Hematopoietic multipotent progenitor cell treated with erythropoietin and hydrocortisone succinate and interleukin-3 and kit ligand, for 6 days (in vitro differentiated cells): ENCODE data around the gene CHAC2.
"Not testable (repeated sequence)": the region's sequence is repeated elsewhere in the genome, so short reads cannot be mapped to it uniquely, and the experiment has no call there.

ENCODE experiments used
- DNase-seq: peaks from one replicate; pipeline ENCODE4 v3.0.0-alpha.2; 2015

Gene CHAC2

DNA sequence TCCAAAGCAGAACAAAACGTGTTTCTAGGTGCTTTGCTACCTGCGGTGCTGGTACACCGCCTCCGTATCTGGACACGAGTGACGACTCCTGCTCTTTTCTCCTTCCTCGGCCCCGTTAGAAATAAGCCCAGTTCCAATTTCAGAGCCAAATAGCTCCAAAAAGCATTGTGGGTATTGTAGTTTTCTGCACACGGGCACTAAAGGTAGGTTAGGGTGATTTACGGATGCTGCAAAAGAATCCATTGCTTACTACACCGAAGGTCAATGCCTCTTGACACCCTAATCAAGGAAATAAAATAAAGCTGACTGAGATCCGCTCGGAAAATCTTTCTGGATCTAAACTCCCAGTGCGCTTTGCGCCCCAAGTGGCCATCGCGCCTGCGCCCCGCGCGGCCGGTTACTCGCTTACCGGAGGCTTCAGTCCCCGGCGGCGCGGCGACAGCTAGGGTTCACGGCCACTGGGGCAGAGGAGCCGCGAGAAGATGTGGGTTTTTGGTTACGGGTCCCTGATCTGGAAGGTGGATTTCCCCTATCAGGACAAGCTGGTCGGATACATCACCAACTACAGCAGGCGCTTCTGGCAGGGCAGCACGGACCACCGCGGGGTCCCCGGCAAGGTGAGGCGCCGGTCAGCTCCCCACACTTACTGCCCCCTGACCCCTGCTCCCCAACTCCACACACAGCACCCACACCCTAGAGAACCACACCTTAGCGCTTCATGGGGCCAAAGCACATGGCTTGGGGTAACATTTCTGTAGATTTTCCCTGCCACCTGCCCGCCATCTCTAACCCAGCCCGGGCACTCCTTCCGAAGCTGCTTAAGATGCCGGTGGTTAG lies at the start of gene CHAC2:
TSS of gene CHAC2 (plus strand) at position 400 of the 837 bp plus-strand sequence. CDS start at position 483, 83 bp downstream.
- DNase-seq = peak; percentile 94

DNA sequence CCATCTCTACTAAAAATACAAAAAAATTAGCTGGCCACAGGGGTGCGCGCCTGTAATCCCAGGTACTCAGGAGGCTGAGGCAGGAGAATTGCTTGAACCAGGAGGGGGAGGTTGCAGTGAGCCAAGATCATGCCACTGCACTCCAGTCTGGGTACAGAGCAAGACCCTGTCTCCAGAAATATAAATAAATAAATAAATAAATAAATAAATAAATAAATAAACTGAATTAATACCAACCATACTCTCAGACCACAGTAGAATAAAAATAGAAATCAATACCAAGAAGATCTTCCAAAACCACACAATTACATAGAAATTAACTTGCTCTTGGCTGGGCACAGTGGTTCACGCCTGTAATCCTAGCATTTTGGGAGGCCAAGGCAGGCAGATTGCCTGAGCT lies 46.7 kb upstream of the CHAC2 start:
- DNase-seq = not testable (repeated sequence)

DNA sequence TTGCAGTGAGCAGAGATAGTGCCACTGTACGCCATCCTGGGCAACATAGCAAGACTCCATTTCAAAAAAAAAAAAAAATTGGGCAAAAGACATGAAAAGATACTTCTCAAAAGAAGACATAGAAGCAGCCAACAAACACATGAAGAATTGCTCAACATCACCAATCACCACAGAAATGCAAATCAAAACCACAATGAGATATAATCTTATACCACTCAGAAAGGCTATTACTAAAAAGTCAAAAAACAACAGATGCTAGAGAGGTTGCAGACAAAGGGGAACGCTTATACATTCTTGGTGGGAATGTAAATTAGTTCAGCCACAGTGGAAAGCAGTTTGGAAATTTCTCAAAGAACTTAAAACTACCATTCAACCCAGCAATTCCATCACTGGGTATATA lies 43.1 kb upstream of the CHAC2 start:
- peak; percentile 45 for DNase-seq

DNA sequence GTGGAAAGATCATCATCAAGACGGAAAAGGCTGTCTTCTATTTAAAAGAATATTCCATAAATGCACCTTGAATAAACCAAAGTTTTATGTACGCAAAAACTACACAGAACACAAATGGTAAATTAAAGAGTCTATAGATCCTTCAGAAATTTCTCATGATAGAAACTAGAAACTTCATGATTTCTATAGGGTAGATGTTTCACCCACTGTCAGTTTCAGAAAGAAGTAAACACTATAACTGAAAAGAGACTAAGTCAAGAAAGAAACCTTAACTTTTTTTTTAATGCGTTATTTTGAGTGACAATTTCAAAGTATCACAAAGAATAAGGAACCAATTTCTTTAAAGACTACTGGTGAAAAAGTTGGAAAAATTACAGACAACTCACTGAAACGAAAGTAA lies 41.9 kb upstream of the CHAC2 start:
- no peak for DNase-seq

DNA sequence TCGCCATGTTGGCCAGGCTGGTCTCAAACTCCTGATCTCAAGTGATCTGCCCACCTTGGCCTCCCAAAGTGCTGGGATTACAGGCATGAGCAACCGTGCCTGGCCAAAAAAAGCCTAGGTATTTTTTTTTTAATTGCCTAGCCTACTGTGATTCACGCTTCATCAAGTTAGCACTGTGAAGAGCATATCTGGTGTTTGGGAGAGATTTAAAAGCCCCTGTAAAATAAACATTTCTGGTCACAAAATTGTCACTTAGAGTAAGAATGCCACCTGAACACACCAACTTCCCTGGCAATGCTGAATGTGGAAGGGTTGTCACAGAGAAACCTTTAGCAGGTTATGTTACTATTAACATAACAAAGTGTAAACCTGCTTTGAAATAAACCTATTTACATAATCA lies 39.7 kb upstream of the CHAC2 start:
- DNase-seq = no peak

DNA sequence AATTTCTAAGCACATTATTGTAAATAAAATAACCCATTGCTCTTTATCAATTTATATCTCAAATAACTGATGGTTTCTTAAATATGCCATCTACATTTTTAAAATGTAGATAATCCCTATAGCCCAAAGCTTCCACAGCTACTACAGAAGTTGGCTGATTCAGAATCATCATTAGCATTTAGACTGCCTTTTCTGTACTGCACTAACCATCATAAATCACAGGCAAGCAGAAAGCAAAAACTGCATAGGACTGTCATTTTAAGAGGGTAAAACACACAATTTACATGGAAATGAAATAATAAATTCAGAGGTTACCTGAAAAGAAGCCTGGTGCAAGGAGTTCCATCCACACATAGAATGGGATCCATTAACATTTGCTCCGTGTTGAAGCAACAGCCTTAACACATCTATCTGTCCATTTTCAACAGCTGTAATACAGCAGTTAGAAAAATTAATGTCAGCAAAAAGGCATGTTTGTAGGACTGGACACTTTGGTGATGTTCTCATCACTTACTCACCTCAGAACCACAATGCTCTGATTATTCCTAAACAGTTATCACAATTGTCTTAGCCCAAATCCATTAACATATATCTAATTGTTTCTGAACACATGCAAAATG lies 38.4 kb upstream of the CHAC2 start:
- DNase-seq = no peak

DNA sequence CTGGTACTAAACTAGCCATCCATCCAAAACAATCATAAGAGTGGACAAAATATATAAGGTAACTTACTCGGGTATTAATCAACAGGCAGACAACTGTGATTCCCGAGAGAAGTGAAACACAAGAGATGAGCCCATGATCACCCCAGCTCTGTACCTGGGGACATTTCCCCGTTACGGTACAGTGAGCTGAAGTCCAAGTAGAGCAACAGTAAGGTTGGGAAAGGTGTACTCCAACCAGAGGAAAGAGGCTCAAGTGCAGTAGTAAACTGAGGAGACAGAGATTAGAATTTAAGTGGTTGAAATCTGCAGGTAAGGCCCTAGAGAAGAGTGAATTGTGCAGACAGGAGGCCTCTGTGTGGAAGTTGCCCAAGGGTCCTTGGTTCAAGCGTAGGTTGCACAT lies 30.5 kb upstream of the CHAC2 start:
- DNase-seq = no peak

DNA sequence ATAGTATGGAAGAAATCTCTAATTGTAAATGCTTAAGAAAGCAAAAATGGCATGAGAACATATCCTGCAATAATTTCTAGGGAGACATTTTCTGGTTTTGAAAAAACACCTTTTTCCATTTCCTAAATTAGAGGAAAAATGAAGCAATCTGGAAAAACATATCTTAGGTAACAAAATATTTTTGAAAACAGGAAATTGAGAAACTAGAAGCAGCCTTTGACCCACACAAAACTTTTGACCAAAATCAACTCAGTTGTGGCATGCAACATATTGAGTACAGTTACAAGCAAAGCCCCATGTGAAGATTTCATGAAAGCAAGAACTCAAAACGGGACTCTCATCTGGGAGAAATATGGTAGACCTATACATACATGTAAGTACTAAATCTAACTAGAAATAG lies 28.6 kb upstream of the CHAC2 start:
- no peak for DNase-seq

DNA sequence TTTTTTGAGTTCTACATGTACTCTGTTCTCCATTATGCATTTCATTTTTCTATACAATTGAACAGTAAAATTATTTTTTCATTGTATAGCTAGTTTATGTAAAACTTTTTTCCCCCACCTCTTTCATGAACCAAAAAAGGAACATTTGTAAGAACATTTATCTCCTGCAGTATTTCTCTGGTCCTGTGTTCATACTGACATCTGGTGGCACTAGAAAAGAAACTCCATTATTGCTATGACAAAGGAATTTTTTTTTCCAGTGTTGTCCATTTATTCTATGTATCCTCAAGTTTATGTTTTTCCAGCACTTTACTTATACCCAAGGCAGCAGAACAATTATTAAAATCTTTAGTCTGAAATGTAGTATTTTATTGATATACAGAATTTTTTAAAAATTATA lies 27.4 kb upstream of the CHAC2 start:
- peak; percentile 54 for DNase-seq

DNA sequence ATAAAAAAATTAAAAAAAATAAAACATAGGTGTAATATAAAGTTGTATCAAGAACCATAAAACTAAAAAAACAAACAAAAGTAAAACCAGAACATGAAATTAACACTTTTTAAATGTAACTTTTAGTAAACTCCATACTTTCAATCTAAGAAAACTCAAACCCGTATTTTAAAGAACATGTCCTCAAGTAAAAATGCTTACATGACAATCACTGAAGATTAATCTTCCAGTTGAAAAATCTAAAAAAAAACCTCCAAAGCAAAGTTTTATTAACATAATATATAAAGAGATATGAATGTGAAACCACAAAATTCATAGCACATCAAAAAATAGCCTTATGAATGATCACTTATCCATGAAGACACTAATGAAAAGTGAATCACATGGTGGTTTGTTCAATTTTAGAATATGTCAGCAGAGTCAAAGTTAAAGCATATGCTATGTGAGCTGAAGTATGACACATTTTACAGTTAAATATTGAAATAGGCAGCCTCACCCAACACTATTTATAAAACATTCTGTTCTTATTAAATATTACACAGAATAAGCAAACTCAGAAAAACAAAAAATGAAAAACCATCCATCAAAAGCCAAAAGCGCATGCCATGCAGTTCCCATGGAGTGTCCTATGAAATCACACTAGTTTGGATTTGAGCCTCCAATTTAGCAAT lies 23.1 kb upstream of the CHAC2 start:
- DNase-seq = no peak

DNA sequence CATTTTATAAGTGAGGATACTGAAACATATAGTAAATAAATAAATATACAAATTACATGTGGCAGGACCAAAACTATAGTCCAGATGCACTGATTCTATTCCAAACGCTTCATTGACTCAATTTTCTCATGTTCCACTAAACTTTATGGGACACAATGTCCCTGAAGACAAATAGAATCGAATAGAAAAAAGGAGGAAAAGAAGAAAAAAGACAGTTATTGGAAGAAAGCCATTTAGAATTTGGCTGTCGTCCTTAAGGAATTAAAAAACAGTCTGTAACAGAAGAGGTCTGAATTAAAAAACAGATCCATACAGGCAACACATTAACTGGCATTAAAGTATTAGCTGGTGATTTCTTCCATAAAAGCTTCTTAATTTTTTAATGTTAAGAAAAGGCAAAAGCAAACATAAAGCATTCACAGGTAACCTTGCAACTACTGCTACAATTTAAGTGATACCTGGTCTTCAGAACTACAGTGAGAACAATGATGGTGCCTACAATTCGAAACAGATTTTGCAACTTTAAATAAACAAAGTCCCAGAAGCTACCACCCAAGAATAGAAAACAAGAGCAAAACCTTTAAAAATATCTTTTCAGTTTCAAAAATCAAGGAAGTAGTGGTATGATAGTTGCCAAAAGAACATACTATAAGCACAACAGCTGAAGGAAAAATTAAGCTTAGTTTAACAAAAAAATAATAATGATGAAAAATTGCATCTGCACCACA lies 17.4 kb upstream of the CHAC2 start:
- DNase-seq = no peak

DNA sequence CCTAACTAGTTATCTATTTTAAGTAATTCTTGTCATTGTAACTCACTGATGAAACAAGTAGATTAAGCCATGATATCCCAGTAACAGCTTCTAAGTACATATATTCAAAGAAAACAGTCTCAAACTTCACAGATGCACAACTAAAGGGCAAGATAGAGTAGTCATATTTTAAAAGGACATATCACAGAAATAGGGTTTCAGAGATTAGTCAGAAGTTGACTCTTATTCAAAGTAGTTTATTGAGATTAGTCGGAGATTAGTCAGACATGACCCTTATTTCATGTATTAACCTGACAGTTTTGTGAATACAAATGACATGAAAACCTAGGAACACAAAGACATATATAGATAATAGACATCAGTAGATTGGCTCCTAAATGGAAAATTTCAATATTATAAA lies 15.9 kb upstream of the CHAC2 start:
- no peak for DNase-seq

DNA sequence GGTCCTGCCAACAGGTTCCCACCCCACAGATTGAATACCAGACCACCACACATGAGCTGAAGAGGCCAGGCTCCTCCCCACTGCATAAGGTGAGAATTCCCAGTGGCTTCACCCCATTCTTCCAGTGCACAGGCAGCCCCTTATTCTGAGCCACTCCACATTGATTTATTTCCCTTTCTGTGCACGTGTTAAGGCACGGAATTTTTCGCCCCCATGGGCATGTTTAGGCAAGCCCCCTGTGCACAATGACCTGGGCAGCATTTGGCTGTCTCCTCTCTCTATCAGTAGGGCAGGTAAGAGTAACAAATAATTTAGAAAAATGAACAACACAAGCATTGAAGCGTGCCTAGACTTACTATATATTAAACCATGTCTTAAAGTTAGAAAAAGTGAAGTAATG lies 15.2 kb upstream of the CHAC2 start:
- DNase-seq = no peak

DNA sequence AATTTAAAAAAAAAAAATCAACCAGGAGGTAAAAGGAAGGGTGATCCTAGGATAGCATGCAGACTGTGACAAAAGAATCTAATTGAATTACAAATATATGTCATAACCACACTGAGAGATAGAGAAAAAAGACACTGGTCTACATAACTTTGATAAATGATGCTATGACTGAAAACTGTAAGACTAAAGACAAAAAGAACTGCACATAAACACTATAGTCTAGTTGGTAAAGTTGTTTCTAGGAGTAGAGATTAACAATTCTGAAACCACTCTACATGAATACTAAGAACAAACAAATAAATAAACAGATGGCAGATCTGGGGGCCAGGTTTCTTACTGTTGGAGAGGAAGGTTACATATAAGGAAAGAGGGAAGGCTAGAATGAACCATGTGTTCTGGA lies 14.6 kb upstream of the CHAC2 start:
- DNase-seq = no peak

DNA sequence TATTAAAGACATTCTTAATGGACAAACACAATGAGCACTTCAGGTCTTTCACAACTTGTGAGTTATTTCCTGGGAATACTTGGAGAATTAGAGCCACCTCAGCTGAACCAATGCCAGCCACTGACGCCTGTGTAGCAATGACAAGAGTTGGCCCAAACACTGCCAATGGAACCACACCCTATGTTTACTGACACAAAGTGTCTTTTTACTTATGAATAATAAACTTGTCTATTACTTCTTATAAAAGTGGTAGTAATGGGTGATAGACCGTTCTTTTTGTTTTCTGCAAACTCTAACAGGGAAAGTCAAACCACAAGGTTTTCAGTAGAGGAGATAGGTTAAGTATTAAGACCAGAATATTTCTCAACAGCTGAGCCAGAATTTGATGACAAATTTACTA lies 12.5 kb upstream of the CHAC2 start:
- peak; percentile 53 for DNase-seq

DNA sequence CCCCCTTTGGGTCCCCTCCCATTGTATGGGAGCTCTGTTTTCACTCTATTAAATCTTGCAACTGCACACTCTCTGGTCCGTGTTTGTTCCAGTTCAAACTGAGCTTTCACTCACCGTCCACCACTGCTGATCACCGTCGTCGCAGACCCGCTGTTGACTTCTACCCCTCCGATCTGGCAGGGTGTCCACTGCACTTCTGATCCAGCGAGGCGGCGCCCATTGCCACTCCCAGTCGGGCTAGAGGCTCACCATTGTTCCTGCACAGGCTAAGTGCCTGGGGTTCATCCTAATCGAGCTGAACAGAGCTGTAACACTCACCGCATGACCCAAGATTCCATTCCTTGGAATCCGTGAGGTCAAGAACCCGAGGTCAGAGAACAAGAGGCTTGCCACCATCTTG lies 11.0 kb upstream of the CHAC2 start:
- DNase-seq = no peak

DNA sequence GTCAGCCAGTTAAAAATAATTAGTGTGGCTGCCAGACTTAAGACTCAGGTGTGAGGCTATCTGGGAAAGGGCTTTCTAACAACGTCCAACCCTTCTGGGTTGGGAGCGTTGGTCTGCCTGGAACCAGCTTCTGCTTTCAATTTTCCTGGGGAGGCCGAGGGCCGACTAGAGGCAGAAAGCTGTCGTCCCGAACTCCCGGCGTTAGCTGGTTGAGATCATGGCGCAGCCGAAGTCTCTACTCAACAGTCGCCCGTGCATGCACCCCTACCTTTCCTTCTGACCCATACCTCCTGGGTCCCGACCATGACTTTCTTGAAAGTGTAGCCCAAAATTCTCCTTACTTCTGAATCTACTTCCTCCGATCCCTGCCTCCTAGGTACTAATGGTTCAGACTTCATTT lies 10.4 kb upstream of the CHAC2 start:
- DNase-seq = not testable (repeated sequence)

DNA sequence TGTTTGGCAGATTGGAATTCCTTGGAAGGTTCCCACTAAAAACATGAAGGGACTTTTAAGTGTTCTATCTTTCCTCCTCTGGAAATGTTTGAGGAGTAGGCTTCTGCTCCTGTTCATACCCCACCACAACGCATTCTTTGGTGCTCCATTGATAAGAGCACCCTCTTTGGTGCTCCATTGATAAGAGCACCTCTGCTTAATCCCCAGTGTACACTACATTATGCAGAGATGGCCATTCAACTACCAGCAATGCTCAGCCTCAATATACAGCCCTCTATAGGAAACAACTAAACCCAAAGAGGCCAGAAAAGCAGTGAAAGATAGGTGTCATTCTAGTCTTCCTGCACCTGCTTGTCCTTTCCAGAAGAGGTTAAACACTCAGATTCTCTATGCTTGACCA lies 1.8 kb upstream of the CHAC2 start:
- DNase-seq = peak; percentile 38

DNA sequence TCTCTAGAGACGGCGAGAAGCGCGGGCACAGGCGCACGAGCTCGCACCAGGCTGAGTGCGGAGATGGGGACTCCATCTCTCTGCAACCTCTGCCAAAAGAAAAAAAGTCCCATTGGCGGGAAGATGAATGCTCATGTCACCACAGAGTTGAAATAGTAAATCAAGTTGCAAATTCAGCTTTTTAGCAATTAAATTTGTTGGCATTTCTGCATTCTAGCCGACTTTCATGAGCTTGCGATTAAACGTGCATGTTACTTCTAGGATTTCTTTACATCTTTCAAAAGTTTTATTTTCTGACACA lies 588 bp downstream of the CHAC2 start:
- DNase-seq = no peak

DNA sequence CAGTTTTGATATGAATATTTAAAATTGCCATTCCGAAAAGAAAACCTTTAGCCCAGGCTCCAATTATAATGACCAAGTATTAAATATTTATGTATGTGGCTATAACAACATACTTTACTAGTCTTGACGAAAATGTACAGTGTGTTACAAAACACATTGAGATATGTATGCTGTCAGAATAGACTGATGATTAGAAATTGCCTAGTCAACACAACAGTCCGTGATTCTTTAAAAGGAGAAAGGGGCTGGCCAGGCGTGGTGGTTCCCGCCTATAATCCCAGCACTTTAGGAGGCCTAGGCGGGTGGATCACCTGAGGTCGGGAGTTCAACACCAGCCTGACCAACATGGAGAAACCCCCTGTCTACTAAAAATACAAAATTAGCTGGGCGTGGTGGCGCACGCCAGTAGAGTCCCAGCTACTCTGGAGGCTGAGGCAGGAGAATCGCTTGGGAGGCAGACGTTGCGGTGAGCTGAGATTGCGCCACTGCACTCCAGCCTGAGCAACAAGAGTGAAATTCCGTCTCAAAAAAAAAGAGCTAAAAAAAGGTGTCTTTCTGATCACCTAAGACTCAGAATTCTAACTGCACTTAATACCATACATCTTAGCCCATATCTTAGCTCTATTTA lies 1.8 kb downstream of the CHAC2 start:
- DNase-seq = no peak

DNA sequence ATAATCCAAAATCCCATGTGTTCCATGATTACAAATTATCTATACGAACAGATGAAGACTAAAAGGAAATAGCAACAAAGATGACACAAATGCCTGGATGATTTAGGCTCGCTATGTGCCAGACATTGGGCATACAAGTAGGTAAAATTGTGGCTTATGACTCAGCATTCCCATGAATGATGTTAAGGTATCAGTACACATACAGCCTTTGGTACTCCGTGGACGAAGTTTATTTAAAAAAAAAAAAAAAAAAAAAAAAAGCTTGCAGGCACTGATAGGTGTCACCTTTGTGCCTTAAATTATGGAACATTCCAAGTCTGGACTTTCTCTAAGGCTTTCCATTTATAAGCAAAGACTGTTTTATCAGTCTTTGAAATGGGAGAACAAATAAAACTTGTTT lies 2.7 kb downstream of the CHAC2 start:
- DNase-seq = peak; percentile 65

DNA sequence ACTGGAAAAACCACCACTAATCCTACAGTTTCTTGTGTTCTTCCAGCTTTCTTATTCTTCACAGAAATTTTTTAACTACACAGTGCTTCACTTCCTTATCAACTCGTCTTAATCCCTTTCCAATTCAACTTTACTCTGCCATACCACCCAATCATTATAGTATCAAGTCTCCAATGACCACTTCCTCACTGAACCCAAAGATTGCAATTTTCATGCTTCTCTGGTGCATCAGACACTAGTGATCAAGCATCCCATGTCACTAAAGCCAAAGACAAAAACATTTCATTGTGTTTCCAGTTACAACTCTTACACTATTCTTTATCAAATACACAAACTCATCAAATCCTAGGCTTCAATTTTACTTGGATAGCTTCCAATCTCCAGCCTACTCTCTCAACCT lies 9.5 kb downstream of the CHAC2 start:
- no peak for DNase-seq

DNA sequence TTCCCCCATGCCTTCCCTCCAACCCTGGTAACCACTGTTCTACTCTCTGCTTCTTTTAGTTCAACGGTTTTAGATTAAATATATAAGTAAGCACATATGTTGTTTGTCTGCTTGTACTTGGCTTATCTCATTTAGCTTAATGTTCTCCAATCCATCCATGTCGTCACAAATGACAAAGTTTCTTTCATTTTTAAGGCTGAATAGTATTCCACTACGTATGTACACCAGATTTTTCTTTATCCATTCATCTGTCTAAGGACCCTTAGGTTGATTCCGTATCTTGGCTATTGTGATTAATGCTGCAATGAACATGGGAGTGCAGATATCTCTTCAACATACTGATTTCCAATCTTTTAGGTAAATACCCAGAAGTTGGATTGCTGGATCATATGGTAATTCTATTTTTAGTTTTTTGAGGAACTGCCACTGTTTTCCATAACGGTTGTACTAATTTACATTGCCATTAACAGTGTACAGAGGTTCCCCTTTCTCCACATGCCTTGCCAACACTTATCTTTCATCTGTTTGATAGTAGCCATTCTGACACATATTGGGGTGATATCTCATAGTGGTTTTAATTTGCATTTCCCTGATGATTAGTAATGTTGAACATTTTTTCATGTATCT lies 11.0 kb downstream of the CHAC2 start:
- peak; percentile 68 for DNase-seq
